Gastroesophageal sphincter (tissue), 3 donors: ENCODE results near the gene RANBP3.

Experiments used
- CTCF ChIP-seq, 4 experiments: fragments of 200-600 bp in 2 of 4; fragments of 450-650 bp in 2 of 4; sonication (generic) in 1 of 4; IDR thresholded peaks; one replicate each; pipeline ENCODE4 v1.5.1; 2017 to 2019; ENCODE audit warnings: antibody characterized with exemption in 4 of 4, mild to moderate bottlenecking in 2 of 4, moderate library complexity in 2 of 4
- POLR2A ChIP-seq, 2 donors: fragments of 450-650 bp; IDR thresholded peaks; one replicate each; pipeline ENCODE4 v1.6.1; 2017; ENCODE audit warnings: antibody characterized with exemption in 2 of 2, mild to moderate bottlenecking in 2 of 2, moderate library complexity in 1 of 2
- POLR2AphosphoS5 ChIP-seq: sonication (generic); formaldehyde crosslinking; IDR thresholded peaks from one replicate; pipeline ENCODE4 v1.6.1; 2017; ENCODE audit warnings: antibody characterized with exemption

- no peak for TF ChIP-seq POLR2A (IDR thresholded peaks at IDR 0.05)
- no peak for TF ChIP-seq POLR2AphosphoS5
- TF ChIP-seq CTCF (IDR thresholded peaks at IDR 0.05): no peak
These were observed 33.3 kb upstream of the RANBP3 start for GRCh38 chr19:6011206-6011605.
